ENCODE results near the gene MCUR1.
"Not testable (repeated sequence)": the region's sequence is repeated elsewhere in the genome, so short reads cannot be mapped to it uniquely, and the experiment has no call there.

MCUR1 gene

DNA sequence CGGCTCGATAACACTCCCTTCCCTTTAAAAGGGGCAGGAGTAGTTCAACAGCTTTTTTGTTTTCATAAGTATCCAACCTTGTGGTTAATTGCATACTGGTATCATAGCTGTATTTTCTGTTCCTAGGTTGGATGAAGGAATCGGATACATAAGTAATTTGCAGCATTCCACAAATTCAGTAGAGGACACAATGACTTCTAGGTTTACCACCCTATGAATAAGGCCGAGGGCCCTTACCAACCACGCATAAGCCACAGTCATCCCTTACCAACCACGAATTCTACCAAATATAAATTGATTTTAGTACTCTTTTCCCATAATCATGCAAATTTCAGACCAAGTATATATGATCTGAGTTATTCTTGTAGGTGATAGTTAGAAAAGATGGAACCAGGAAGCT lies 36.3 kb downstream of the MCUR1 start:
- TF ChIP-seq CTCF (conservative IDR thresholded peaks at IDR 0.05; ENCODE audit: low read depth, low read length), result no peak
- H3K4me3 ChIP-seq (ENCODE audit: low read depth, low read length), result no peak overlapping the region
- no peak for DNase-seq (ENCODE audit: low read depth)

GRCh38 chr6:13776602-13777001 lies 37.8 kb downstream of the MCUR1 start:
- no peak overlapping the region for H3K4me3 ChIP-seq (ENCODE audit: low read depth, low read length)
- no peak for TF ChIP-seq CTCF (conservative IDR thresholded peaks at IDR 0.05; ENCODE audit: low read depth, low read length)
- no peak for DNase-seq (ENCODE audit: low read depth)

DNA sequence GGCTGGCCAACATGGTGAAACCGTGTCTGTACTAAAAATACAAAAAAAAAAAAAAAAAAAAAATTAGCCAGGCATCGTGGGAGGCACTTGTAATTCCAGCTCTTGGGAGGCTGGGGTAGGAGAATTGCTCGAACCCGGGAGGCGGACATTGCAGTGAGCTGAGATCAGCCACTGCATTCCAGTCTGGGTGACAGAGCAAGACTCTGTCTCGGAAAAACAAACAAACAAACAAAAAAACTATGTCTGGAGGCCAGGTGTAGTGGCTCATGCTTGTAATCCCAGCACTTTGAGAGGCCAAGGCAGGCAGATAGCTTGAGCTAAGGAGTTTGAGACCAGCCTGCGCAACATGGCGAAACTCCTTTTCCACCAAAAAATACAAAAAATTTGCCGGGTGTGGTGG lies 38.9 kb downstream of the MCUR1 start:
- not testable (repeated sequence) for DNase-seq (ENCODE audit: low read depth); H3K4me3 ChIP-seq (ENCODE audit: low read depth, low read length)

- not testable (repeated sequence) for H3K4me3 ChIP-seq (ENCODE audit: low read depth, low read length)
Observed at GRCh38 chr6:13772358-13773030, 41.9 kb downstream of the MCUR1 start.

DNA sequence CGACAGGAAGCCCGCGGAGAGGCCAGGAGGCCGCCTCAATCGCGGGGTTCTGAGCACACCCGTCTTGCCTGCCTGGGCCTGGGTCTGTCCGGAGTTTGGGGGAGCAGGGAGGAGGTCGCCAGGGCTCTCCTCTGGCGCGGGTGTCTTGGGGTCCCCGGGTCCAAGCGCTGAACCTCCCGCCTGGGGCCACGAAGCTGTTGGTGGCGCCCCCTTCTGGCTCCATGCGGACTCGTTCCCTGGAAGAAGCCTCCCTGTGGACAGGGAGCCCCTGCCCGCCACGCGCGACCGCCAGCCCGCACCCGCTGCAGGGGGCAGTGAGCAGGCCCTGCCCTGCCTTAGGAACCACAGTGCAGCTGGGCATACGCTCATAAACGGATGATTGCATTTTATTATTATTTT lies 44.7 kb downstream of the MCUR1 start:
- DNase-seq (ENCODE audit: low read depth), result no peak
- peak; percentile 23 for TF ChIP-seq CTCF (conservative IDR thresholded peaks at IDR 0.05; ENCODE audit: low read depth, low read length)
- no peak overlapping the region for H3K4me3 ChIP-seq (ENCODE audit: low read depth, low read length)

More at GRCh38 chr6:13772358-13773030, 41.9 kb downstream of the MCUR1 start:
- not testable (repeated sequence) for DNase-seq (ENCODE audit: low read depth)

DNA sequence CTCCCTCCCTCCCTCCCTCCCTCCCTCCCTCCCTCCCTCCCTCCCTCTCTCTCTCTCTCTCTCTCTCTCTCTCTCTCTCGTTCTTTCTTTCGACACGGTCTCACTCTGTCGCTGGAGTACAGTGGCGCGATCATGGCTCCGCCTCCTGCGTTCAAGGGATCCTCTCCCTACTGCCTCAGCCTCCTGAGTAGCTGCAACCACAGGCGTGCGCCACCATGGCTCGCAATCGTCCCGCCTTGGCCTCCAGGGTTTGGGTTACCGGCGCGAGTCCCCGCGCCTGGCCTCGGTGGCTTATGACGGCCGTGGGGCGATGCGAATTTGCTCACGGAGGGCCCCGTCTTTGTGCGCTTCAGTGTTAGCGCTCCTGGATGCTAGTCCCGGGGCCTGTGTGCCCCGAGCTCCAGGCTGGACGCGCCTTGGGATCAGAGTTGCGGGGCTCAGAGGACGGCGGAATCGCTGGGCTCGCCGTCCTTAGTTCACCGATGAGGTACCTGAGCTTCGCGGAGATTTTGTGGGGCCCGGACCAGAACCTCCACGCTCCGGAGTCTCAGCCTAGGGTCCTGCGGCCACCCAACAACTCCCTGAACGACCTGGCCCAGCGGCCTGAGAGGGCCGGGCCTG lies 45.2 kb downstream of the MCUR1 start:
- H3K4me3 ChIP-seq (ENCODE audit: low read depth, low read length), result no peak overlapping the region
- no peak for DNase-seq (ENCODE audit: low read depth)
- TF ChIP-seq CTCF (conservative IDR thresholded peaks at IDR 0.05; ENCODE audit: low read depth, low read length), result no peak

DNA sequence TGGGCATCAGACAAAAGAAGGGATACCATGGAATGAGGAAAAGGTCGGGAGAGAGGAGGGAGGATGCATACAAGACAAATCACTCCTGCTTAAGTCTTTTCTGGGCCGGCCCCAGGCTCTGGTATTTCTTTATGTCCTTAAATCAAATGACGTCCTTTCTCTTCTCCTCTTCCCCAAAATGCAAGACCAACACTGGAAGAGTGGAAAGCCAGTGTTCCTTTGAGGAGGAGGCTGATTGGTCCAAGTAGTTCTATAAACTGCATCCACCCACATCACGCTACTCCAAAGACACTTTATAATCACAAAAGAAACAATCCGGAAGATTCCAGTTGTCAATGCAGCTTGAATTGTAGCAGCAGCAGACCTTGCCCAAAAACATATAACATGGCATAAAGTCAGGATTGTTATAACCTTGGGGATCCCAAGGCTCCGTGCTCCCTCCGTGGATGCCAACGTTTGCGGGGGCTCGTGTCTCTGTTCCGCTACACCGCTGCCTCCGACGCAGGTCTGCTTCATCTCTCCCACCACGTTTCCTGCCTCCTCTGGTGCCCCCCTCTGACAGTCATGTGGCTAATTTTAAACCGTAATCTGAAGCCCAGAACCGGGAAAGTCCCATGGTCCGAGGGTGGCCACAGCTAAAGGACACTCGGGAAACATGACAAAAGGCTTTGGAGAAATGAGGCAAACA lies 47.1 kb downstream of the MCUR1 start:
- H3K4me3 ChIP-seq (ENCODE audit: low read depth, low read length), result peak overlapping the region; percentile 48
- DNase-seq (ENCODE audit: low read depth), result peak; percentile 51
- peak; percentile 23 for TF ChIP-seq CTCF (conservative IDR thresholded peaks at IDR 0.05; ENCODE audit: low read depth, low read length)

- no peak for TF ChIP-seq CTCF (conservative IDR thresholded peaks at IDR 0.05; ENCODE audit: low read depth, low read length)
- no peak overlapping the region for H3K4me3 ChIP-seq (ENCODE audit: low read depth, low read length)
- peak; percentile 63 for DNase-seq (ENCODE audit: low read depth)
Observed at GRCh38 chr6:13766201-13766634, 48.1 kb downstream of the MCUR1 start.

Data from choroid plexus epithelial cell (primary cell).